Raji (cell line): ENCODE data around the gene PRDM10.

Source experiments
- POLR2A ChIP-seq: IDR thresholded peaks from 2 replicates; pipeline ENCODE4 v1.6.1; 2011; ENCODE audit warnings: low read depth, low read length, control low read depth; ENCODE audit not compliant: insufficient read depth

Gene PRDM10

DNA sequence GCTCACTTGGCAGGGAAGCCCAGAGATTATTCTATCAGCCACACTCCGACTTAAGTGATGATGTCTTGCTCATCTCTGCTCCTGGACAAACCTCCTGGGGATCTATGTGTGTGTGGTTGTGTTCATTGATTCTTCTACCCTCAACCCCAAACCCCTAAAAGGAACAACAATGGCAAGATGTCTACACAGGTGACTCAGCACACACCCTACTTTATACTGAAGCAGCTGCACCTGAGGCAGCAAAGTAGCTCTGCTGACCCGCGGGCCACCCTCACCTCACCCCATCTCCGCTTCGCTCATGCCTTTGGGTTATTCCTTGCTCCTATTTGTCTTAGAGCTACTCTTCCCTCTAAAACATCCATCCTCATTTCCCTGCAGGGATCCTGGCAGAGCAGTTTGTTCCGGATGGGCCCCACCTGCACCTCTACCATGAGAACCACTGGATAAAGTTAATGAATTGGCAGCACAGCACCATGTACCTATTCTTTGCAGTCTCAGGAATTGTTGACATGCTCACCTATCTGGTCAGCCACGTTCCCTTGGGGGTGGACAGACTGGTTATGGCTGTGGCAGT lies 148.3 kb downstream of the PRDM10 start:
- TF ChIP-seq POLR2A = no peak

DNA sequence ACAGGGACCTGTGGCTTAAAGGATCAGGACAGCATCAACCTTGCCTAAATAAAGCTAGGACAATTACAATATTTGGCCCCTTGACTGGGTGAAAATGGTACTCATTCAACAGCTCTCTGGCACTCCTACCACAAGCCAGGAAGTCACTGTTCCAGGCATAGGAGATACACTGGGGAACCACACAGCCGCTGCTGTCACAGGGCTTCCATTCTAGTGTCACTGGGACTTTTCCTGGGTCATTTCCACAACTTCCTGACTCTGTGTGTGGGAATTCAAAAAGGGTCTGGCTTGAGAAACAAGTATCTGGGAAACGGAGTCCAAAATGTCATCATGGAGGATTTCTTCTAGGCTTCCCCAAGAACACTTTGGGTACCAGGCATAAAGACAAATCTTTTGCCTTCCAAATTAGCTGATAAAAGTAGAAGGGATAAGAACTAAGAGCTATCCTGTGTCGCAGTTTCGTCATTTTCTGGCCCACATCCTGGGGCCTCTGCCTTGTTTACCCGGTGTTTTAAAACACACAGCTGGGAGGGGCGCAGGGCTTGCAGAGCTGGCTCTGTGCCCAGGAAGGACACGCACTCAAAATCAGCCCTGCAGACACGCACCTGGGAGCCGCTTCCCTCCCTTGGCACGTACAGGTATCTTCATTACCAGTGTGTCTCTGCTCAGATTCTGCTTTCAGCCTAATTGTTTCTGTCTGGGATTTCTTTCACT lies 149.0 kb downstream of the PRDM10 start:
- TF ChIP-seq POLR2A = no peak

DNA sequence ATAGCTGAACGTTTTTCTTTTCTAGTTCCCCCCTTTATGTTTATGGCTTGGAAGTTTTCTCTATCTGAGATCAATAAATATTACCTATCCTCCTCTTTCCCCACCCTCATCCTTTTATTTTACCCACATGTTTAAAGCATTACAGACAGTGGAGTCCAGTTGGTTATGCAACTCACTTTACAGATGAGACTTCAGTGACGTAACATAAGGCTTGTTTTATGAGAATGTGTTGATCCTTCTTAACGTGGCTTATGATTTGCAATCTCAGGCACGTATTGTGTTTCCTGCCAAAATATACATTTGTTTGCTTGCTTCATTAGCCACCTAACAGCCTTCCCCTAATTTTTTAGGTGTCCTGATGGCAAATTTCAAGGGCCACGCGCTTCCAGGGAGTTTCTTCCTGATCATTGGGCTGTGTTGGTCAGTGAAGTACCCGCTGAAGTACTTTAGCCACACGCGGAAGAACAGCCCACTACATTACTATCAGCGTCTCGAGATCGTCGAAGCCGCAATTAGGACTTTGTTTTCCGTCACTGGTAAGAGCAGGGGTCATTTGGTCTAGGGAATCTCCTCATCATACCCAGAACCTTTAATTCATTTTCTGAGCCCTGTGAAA lies 150.4 kb downstream of the PRDM10 start:
- no peak for TF ChIP-seq POLR2A
